HEK293 (cell line): ENCODE results near the gene KPNA5.
A peak's percentile ranks its signal among the peaks of the same experiment; 100 is the strongest.

Experiments used
- GLI4 ChIP-seq: fragments of 450-650 bp; formaldehyde crosslinking; IDR thresholded peaks from 2 replicates; pipeline ENCODE4 v1.5.1; 2016; ENCODE audit warnings: missing biosample characterization, missing genetic modification characterization
- GLIS2 ChIP-seq: fragments of 450-650 bp; formaldehyde crosslinking; IDR thresholded peaks from 2 replicates; pipeline ENCODE4 v1.5.1; 2016; ENCODE audit warnings: missing biosample characterization, missing genetic modification characterization
- HOXA7 ChIP-seq: sonication (generic); formaldehyde crosslinking; IDR thresholded peaks from 2 replicates; pipeline ENCODE4 v1.8.1; 2022; ENCODE audit warnings: missing genetic modification reagents, borderline replicate concordance
- HOXC10 ChIP-seq: sonication (generic); formaldehyde crosslinking; IDR thresholded peaks from 2 replicates; pipeline ENCODE4 v1.8.1; 2023; ENCODE audit warnings: mild to moderate bottlenecking, missing genetic modification reagents
- KLF17 ChIP-seq: fragments of 450-650 bp; formaldehyde crosslinking; IDR thresholded peaks from 2 replicates; pipeline ENCODE4 v1.5.1; 2016; ENCODE audit warnings: missing biosample characterization, missing genetic modification characterization
- PATZ1 ChIP-seq: fragments of 450-650 bp; formaldehyde crosslinking; IDR thresholded peaks from 2 replicates; pipeline ENCODE4 v1.5.1; 2016; ENCODE audit warnings: missing biosample characterization, missing genetic modification characterization
- PRDM6 ChIP-seq: fragments of 450-650 bp; formaldehyde crosslinking; IDR thresholded peaks from 2 replicates; pipeline ENCODE4 v1.5.1; 2017; ENCODE audit warnings: missing biosample characterization, missing genetic modification characterization
- RBAK ChIP-seq: fragments of 450-650 bp; formaldehyde crosslinking; IDR thresholded peaks from 2 replicates; pipeline ENCODE4 v1.5.1; 2016; ENCODE audit warnings: missing biosample characterization, missing genetic modification characterization
- SCRT1 ChIP-seq: fragments of 450-650 bp; formaldehyde crosslinking; IDR thresholded peaks from 2 replicates; pipeline ENCODE4 v1.5.1; 2016; ENCODE audit warnings: missing biosample characterization, missing genetic modification characterization, borderline replicate concordance
- ZBTB17 ChIP-seq: fragments of 450-650 bp; formaldehyde crosslinking; IDR thresholded peaks from 2 replicates; pipeline ENCODE4 v1.5.1; 2016; ENCODE audit warnings: missing biosample characterization, missing genetic modification characterization
- ZBTB20 ChIP-seq: fragments of 450-650 bp; formaldehyde crosslinking; IDR thresholded peaks from 2 replicates; pipeline ENCODE4 v1.5.1; 2016; ENCODE audit warnings: missing biosample characterization, missing genetic modification characterization
- ZBTB48 ChIP-seq: fragments of 450-650 bp; formaldehyde crosslinking; IDR thresholded peaks from 2 replicates; pipeline ENCODE4 v1.5.1; 2016; ENCODE audit warnings: missing biosample characterization, missing genetic modification characterization
- ZBTB6 ChIP-seq: fragments of 450-650 bp; formaldehyde crosslinking; IDR thresholded peaks from 2 replicates; pipeline ENCODE4 v1.5.1; 2017; ENCODE audit warnings: missing biosample characterization, missing genetic modification characterization
- ZFP37 ChIP-seq: fragments of 450-650 bp; formaldehyde crosslinking; IDR thresholded peaks from 2 replicates; pipeline ENCODE4 v1.5.1; 2016; ENCODE audit warnings: missing biosample characterization, missing genetic modification characterization
- ZNF148 ChIP-seq: fragments of 450-650 bp; formaldehyde crosslinking; IDR thresholded peaks from 2 replicates; pipeline ENCODE4 v1.5.0; 2017; ENCODE audit warnings: missing biosample characterization, missing genetic modification characterization, borderline replicate concordance
- ZNF157 ChIP-seq: fragments of 450-650 bp; formaldehyde crosslinking; IDR thresholded peaks from 2 replicates; pipeline ENCODE4 v1.5.1; 2016; ENCODE audit warnings: missing biosample characterization, missing genetic modification characterization
- ZNF211 ChIP-seq: fragments of 450-650 bp; formaldehyde crosslinking; IDR thresholded peaks from 2 replicates; pipeline ENCODE4 v1.5.1; 2016; ENCODE audit warnings: low read depth, missing biosample characterization, missing genetic modification characterization
- ZNF341 ChIP-seq: fragments of 450-650 bp; formaldehyde crosslinking; IDR thresholded peaks from 2 replicates; pipeline ENCODE4; 2016; ENCODE audit warnings: low read depth, missing biosample characterization, missing genetic modification characterization
- ZNF362 ChIP-seq: fragments of 450-650 bp; formaldehyde crosslinking; IDR thresholded peaks from 2 replicates; pipeline ENCODE4 v1.5.1; 2016; ENCODE audit warnings: missing biosample characterization, missing genetic modification characterization
- ZNF404 ChIP-seq: fragments of 450-650 bp; formaldehyde crosslinking; IDR thresholded peaks from 2 replicates; pipeline ENCODE4 v1.5.1; 2017; ENCODE audit warnings: missing biosample characterization, missing genetic modification characterization
- ZNF488 ChIP-seq: fragments of 450-650 bp; formaldehyde crosslinking; IDR thresholded peaks from 2 replicates; pipeline ENCODE4 v1.5.1; 2016; ENCODE audit warnings: missing biosample characterization, missing genetic modification characterization
- ZNF561 ChIP-seq: fragments of 450-650 bp; IDR thresholded peaks from 2 replicates; pipeline ENCODE4 v1.5.1; 2018; ENCODE audit warnings: missing biosample characterization, missing genetic modification characterization, borderline replicate concordance
- ZNF610 ChIP-seq: fragments of 450-650 bp; formaldehyde crosslinking; IDR thresholded peaks from 2 replicates; pipeline ENCODE4 v1.5.1; 2016; ENCODE audit warnings: missing biosample characterization, missing genetic modification characterization, borderline replicate concordance
- ZNF704 ChIP-seq: fragments of 450-650 bp; formaldehyde crosslinking; IDR thresholded peaks from 2 replicates; pipeline ENCODE4 v1.5.1; 2016; ENCODE audit warnings: missing biosample characterization, missing genetic modification characterization
- ZNF747 ChIP-seq: fragments of 450-650 bp; formaldehyde crosslinking; IDR thresholded peaks from 2 replicates; pipeline ENCODE4 v1.5.1; 2016; ENCODE audit warnings: missing biosample characterization, missing genetic modification characterization
- ZSCAN18 ChIP-seq: fragments of 450-650 bp; formaldehyde crosslinking; IDR thresholded peaks from 2 replicates; pipeline ENCODE4 v1.5.1; 2016; ENCODE audit warnings: missing biosample characterization, missing genetic modification characterization

Gene KPNA5

GRCh38 chr6:116680880-116681672 is at the start of gene KPNA5 (continued):
- TF ChIP-seq SCRT1 (no peak), ZNF341 (tag by site-specific recombination) (peak; percentile 54), ZNF704 (tag by site-specific recombination) (no peak), PATZ1 (tag by site-specific recombination) (peak; percentile 59), ZNF488 (tag by site-specific recombination) (no peak), ZNF561 (tag by site-specific recombination) (peak; percentile 56; the same call in 1 of the 2 replicates), GLIS2 (tag by site-specific recombination) (peak; percentile 70), ZNF747 (tag by site-specific recombination) (no peak), ZNF211 (no peak), ZNF157 (tag by site-specific recombination) (no peak), ZBTB48 (tag by site-specific recombination) (peak; percentile 84), ZBTB17 (peak; percentile 54), ZNF362 (tag by site-specific recombination) (no peak), ZBTB20 (tag by site-specific recombination) (peak; percentile 93), ZFP37 (tag by site-specific recombination) (peak; percentile 78; the same call in 1 of the 2 replicates), GLI4 (no peak), ZNF404 (no peak), PRDM6 (tag by site-specific recombination) (no peak), HOXA7 (CRISPR knock-in tag) (no peak), ZNF610 (tag by site-specific recombination) (no peak; the same call in 1 of the 2 replicates), KLF17 (tag by site-specific recombination) (no peak; the same call in 1 of the 2 replicates), ZSCAN18 (tag by site-specific recombination) (no peak), RBAK (tag by site-specific recombination) (no peak), ZNF148 (no peak), ZBTB6 (no peak), HOXC10 (no peak)
